Brain microvascular endothelial cell (primary cell): Measurements from ENCODE around the gene TMEM59.
"Not testable (repeated sequence)": the region's sequence is repeated elsewhere in the genome, so short reads cannot be mapped to it uniquely, and the experiment has no call there.

Experiments used
- DNase-seq: peaks from one replicate; pipeline ENCODE4 v3.0.0-alpha.2; 2020
- H3K27ac ChIP-seq: fragments of 250-450 bp; sonication (Bioruptor Pico); 2 replicates; pipeline ENCODE4 v1.5.1; 2020; ENCODE audit warnings: mild to moderate bottlenecking, moderate library complexity
- H3K27me3 ChIP-seq: fragments of 250-450 bp; sonication (Bioruptor Pico); replicated peaks from 2 replicates; pipeline ENCODE4 v1.5.1; 2020; ENCODE audit warnings: mild to moderate bottlenecking
- H3K36me3 ChIP-seq: fragments of 250-450 bp; sonication (Bioruptor Pico); replicated peaks from 2 replicates; pipeline ENCODE4 v1.5.1; 2020; ENCODE audit warnings: mild to moderate bottlenecking
- H3K4me3 ChIP-seq: 2 replicates; pipeline ENCODE4 v1.5.1; 2011; ENCODE audit warnings: low read depth, mild to moderate bottlenecking, control low read depth, low read length, moderate library complexity
- in situ Hi-C: cut with HindIII; loops from 2 replicates; pipeline ENCODE4 v1.10.0; 2017; ENCODE audit warnings: low sequenced_read_pairs, low pct_ligation_motif_present
- TF ChIP-seq, protein P1 (sequence below): IDR thresholded peaks from 2 replicates; pipeline ENCODE4 v1.5.1; 2011; ENCODE audit warnings: low read depth, mild to moderate bottlenecking, moderate library complexity, low read length, control low read depth, inconsistent platforms; ENCODE audit errors: missing control alignments

The TMEM59 gene

DNA sequence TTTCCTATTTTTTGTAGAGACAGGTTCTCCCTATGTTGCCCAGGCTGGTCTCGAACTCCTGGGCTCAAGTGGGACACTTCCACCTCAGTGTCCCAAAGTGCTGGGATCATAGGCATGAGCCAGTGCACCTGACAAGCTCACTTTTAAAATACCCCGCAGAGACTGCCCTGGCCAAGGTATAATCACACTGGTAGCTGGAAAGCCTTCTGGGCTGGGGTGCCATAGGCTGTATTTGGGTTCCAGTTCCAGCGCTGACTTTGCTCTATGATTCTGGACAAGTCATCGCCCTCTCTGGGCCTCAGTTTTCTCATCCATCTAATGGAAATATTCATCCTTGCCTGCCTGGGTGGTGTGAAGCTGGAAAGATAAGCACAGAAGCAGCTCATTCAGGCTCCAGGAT is 45.4 kb downstream of the TMEM59 start:
- H3K27me3 ChIP-seq = peaks cover 6% of the 10 kb centered on the region
- no peaks in the 10 kb centered on the region for H3K36me3 ChIP-seq
- TF ChIP-seq, protein P1, sequence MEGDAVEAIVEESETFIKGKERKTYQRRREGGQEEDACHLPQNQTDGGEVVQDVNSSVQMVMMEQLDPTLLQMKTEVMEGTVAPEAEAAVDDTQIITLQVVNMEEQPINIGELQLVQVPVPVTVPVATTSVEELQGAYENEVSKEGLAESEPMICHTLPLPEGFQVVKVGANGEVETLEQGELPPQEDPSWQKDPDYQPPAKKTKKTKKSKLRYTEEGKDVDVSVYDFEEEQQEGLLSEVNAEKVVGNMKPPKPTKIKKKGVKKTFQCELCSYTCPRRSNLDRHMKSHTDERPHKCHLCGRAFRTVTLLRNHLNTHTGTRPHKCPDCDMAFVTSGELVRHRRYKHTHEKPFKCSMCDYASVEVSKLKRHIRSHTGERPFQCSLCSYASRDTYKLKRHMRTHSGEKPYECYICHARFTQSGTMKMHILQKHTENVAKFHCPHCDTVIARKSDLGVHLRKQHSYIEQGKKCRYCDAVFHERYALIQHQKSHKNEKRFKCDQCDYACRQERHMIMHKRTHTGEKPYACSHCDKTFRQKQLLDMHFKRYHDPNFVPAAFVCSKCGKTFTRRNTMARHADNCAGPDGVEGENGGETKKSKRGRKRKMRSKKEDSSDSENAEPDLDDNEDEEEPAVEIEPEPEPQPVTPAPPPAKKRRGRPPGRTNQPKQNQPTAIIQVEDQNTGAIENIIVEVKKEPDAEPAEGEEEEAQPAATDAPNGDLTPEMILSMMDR = no peak
- H3K4me3 ChIP-seq = no peak overlapping the region
- in situ Hi-C loops = no loop called here
- no peak overlapping the region for H3K27ac ChIP-seq
- DNase-seq = no peak

DNA sequence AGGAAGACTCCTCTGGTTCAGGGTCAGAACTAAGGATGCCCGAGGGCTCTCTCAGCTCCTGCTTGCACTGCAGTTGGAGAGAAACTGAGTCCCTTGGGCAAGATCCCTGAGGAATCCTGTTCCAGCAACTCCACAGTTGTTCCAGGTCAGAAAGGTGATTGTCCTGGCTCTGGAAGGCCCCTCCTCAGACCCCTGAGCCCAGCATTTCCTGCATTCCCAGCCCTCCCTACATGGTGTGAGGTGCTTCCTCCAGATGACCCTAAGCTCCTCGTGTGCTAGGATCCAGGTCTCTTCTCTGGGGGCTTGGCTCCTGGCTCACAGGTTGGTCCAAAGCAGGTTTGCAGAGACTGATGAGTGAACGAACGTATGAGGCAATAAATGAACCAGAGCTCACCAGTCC is 46.5 kb downstream of the TMEM59 start:
- Histone ChIP-seq H3K4me3 (no peak overlapping the region), H3K27me3 (peaks cover 4% of the 10 kb centered on the region), H3K36me3 (no peaks in the 10 kb centered on the region), H3K27ac (no peak overlapping the region)
- in situ Hi-C loops = no loop called here
- no peak for DNase-seq
- TF ChIP-seq, protein P1 = no peak

DNA sequence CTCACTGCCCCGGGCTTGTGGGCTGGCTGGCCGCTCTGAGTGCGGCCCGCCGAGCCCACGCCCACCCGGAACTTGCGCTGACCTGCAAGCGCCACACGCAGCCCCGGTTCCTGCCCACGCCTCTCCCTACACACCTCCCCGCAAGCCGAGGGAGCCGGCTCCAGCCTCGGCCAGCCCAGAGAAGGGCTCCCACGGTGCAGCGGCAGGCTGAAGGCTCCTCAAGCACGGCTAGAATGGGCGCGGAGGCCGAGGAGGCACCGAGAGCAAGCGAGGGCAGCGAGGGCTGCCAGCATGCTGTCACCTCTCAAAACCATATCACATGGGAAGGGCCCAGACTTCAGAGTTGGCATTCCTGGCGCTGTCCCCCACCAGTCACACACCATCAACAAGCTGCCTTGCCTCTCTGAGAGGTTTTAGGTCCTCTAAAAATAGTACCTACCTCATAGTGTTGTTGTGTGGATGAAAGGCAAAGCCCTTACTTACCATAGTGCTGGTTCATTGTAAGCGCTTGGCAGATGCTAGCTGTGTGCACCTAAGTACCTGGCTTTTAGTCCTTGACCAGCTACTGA is 48.4 kb downstream of the TMEM59 start:
- H3K27ac ChIP-seq = no peak overlapping the region
- H3K4me3 ChIP-seq = no peak overlapping the region
- H3K27me3 ChIP-seq = peaks cover 2% of the 10 kb centered on the region
- in situ Hi-C loops = no loop called here
- H3K36me3 ChIP-seq = no peaks in the 10 kb centered on the region
- TF ChIP-seq, protein P1 = no peak
- no peak for DNase-seq

DNA sequence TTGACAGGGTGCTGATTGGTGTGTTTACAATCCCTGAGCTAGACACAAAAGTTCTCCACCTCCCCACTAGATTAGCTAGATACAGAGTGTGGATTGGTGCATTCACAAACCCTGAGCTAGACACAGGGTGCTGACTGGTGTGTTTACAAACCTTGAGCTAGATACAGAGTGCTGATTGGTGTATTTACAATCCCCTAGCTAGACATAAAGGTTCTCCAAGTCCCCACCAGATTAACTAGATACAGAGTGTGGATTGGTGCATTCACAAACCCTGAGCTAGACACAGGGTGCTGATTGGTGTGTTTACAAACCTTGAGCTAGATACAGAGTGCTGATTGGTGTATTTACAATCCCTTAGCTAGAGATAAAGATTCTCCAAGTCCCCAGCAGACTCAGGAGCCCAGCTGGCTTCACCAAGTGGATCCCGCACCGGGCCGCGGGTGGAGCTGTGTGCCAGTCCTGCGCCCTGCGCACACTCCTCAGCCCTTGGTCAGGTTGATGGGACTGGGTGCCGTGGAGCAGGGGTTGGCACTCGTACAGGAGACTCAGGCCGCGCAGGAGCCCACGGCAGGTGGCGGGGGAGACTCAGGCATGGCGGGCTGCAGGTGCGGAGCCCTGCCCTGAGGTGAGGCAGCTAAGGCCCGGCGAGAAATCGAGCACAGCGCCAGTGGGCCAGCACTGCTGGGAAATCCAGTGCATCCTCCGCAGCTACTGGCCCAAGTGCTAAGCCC is 49.1 kb downstream of the TMEM59 start:
- H3K36me3 ChIP-seq, in situ Hi-C loops, H3K27me3 ChIP-seq, DNase-seq, H3K4me3 ChIP-seq, H3K27ac ChIP-seq: not testable (repeated sequence)

DNA sequence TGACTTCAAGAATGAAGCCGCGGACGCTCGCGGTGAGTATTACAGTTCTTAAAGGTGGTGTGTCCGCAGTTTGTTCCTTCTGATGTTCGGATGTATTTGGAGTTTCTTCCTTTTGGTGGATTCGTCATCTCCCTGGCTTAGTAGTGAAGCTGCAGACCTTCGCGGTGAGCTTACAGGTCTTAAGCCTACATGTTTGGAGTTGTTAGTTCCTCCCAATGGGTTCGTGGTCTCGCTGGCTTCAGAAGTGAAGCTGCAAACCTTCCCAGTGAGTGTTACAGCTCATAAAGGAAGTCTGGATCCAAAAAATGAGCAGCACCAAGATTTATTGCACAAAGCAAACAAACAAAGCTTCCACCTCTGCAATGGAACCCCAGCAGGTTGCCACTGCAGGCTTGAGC is 49.8 kb downstream of the TMEM59 start:
- TF ChIP-seq, protein P1 = no peak
- no peaks in the 10 kb centered on the region for H3K27me3 ChIP-seq
- in situ Hi-C loops = no loop called here
- no peak for DNase-seq
- H3K36me3 ChIP-seq = no peaks in the 10 kb centered on the region
- H3K27ac ChIP-seq = no peak overlapping the region
- H3K4me3 ChIP-seq = no peak overlapping the region

DNA sequence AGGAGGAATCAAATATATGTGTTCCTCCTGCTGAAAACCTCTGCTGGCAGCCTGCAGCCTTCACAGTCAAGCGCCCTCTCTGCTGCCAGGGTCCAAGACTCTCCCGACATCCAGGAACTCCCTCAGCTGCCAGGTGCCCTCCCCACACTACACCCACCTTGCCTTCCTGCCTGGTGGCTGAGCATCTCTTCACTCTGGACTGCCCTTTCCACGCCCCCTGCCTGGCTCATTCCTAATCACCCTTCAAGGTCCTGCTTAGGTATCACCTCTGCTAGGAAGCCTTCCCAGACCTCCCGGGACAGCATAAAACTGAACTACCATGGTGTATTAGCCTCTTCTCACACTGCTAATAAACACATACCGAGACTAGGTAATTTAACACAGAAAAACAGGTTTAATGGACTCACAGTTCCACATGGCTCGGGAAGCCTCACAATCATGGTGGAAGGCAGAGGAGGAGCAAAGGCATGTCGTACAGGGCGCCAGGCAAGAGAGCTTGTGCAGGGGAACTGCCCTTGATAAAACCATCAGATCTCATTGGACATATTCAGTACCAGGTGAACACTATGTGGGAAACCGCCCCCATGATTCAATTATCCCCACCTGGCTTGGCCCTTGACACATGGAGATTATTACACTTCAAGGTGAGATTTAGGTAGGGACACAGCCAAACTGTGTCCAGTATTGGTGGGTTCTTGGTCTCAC is 50.3 kb downstream of the TMEM59 start:
- in situ Hi-C loops = no loop called here
- TF ChIP-seq, protein P1 = no peak
- Histone ChIP-seq H3K27me3 (no peaks in the 10 kb centered on the region), H3K4me3 (no peak overlapping the region), H3K27ac (no peak overlapping the region), H3K36me3 (no peaks in the 10 kb centered on the region)
- DNase-seq = no peak
